HG02763 (cell line): ENCODE results near the gene SIDT2.
A peak's percentile ranks its signal among the peaks of the same experiment; 100 is the strongest.

Experiments used
- ATAC-seq: cut with Tn5 transposase; IDR thresholded peaks from one replicate; pipeline ENCODE4 v1.9.1; 2021; ENCODE audit warnings: mild to moderate bottlenecking, moderate library complexity; ENCODE audit not compliant: unreplicated experiment

Gene SIDT2

DNA sequence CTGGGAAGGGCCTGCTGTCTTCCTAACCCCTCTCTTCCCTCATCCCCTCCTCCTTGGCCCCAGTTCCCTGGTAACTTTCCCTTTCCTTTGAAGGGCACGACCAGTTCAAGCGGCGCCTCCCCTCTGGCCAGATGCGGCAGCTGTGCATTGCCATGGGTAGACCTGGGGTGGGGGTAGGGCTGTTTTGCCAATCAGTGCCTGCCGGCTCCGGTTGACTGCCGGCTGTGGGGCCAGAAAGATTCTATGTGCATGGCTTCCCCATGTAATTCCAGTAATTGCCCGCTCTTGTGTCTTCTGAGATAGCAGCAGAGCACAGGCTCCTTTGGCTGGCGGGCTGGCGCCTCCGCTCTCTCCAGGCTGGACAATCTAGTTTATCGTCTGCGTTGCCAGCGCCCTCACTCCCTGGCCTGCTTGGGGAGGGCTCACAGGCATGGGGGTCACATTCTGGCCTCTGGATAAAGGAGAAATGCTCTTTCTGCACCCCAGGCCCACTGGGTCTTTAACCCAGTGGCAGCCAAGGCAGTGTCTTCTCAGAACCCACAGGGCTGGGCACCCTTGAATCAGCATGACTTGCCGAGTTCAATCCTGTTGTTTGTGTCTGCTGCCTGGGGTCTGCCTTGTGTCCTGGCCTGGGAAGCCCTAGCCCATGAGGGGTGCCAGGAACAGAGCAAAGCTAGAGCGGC lies 9.4 kb downstream of the SIDT2 start:
- no peak for ATAC-seq

DNA sequence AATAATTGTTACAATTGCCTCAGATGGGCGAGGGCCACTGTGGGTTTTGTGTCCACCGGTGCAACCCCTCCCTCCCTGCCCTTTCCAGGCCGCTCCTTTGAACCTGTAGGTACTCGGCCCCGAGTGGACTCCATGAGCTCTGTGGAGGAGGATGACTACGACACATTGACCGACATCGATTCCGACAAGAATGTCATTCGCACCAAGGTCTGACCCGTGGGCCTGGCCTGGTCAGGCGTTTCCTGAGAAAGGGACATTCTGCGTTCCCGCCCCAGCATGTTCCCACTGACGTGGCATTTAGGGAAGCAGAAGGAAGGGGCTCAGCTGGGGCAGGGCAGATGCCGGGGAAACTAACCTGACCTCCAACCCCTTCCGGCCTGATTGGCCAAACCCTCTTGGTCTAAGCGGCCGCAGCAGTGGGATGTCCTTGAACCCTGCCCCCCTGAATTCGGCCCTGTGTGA lies 10.1 kb downstream of the SIDT2 start:
- no peak for ATAC-seq

DNA sequence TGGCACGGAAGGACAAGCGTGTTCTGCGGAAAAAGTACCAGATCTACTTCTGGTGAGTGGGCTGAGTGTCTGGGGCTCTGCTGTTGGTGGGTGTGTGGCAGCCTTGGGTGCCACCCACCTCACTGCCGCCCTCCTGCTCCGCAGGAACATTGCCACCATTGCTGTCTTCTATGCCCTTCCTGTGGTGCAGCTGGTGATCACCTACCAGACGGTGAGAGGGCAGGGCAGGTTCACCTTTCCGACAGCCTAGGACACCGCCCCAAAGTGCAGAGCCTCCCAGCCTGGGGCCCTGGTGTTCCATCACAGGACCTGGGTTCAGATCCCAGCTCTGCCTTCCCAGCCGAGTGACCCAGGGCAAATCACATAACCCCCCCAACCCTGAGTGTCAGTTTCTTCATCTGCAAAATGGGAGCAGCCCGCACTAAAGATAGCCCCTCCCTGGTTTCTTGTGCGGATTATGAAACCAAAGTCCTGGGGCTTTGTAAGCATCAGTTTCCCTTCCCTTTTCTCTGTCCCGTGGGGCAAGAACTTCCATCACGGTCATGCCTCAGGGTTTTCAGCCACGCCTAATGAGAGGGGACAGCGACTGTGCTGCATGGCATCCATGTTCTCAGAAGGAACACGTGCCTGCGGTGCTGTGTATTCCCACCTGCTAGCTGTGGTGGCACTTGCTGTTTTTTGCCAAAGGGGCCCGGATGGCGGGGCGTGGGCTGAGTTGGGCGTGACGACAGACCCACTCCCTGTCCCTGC lies 10.8 kb downstream of the SIDT2 start:
- peak; percentile 41 for ATAC-seq

DNA sequence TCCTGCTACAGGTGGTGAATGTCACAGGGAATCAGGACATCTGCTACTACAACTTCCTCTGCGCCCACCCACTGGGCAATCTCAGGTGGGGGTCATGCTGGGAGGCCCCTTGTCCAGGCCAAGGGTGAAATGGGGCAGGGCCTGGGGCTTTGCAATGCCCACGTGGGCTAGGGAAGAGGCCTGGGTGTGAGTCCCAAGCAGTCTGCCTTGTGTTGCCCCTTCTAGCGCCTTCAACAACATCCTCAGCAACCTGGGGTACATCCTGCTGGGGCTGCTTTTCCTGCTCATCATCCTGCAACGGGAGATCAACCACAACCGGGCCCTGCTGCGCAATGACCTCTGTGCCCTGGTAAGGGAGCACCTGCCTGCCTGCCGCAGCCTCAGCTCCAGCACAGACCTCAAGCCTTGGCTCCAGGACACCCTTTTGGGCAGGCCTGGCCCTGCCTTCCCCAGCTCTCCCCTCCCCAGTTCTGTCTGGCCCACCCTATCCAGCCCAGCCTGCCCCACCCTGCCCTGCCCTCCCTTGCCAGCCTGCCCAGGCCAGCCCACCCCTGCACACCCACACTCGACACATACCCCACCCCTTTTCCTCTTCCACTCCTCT lies 11.5 kb downstream of the SIDT2 start:
- ATAC-seq = no peak

DNA sequence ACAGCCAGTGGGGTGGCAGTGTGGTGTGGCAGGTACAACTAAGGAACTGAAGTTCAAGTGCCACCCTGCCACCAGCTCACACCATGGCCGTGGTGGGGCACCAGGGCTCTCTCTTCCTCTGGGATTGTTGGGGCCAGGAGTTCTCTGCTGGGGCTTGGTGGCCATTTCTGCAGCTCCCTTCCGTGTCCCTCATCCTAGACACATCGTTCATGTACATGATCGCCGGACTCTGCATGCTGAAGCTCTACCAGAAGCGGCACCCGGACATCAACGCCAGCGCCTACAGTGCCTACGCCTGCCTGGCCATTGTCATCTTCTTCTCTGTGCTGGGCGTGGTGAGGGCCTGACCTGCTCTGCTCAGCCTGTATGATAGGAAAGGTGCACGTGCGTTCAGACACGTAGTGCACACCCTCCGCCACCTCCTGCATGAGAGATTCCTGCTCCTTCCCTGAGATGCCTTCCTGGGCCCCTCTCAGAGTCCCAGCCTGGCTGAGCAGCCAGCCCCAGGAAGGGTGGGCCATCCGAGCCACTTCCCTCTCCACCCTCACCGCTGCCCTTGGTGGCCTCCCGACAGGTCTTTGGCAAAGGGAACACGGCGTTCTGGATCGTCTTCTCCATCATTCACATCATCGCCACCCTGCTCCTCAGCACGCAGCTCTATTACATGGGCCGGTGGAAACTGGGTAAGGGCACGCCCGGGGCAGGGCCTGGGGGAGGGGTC lies 13.3 kb downstream of the SIDT2 start:
- no peak for ATAC-seq

DNA sequence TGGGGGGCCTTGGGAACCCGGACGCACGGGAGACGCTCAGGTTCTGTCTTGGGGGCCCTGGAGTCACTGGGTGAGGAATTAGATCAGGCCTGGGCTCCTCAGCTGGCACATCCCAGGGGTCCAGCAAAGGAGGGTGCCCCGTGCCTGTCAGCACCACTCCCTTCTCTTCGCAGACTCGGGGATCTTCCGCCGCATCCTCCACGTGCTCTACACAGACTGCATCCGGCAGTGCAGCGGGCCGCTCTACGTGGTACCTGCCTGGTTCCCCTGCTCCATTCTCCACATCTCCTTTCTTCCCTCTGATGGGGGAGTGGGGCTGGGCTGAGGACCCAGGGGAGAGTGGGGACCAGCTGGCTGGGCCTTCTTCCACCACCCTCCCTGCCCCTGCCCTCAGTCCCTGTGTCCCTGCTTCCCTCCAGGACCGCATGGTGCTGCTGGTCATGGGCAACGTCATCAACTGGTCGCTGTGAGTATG lies 13.9 kb downstream of the SIDT2 start:
- no peak for ATAC-seq

DNA sequence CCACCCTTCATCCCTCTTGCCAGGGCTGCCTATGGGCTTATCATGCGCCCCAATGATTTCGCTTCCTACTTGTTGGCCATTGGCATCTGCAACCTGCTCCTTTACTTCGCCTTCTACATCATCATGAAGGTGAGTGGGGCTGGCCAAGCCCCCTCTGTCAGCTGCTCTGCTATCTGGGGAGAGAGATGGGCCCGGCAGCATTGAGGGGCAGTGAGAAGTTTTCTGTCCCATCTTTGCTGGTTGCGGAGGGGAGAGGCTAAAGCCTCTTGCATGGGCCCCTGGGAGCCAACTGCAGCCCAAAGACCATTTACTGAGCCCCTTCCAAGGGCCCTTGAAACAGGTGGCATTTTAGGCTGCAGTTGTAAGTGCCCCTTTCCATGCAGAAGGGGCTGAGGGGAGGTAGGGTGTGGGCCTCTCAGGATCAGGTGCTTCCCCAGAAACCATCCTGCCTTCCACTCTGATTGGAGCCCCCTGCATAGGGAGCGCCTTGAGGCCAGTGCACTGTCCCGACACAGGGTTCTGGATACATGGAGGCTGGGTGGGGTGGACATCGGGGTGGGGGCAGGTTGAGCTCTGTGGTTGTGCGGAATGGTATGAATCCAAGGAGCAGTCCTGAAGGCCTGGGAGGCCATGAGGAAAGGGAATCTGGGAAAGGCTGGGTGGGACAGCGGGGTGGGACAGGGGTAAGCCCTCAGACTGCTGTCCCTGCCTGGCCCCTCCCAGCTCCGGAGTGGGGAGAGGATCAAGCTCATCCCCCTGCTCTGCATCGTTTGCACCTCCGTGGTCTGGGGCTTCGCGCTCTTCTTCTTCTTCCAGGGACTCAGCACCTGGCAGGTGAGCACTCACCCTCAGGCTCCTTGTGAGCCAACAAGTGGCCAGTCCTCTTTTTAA lies 14.8 kb downstream of the SIDT2 start:
- no peak for ATAC-seq

DNA sequence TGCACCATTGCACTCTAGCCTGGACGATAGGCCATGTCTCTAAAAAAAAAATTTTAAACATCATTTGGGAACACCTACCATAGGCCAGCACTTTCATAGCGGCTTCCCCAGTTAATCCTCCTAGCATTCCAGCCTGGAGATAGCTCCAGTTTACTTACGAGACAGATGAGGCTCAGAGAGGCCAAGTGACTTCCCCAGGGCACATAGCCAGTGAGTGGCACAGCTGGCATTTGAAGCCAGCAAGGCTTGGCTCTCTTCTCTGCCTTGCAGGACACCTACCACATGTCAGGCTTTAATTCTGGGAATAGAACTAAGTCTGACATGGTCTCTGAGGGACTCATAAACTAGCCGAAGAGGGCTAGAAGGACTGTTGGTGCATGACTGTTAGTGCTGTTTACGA lies 15.7 kb downstream of the SIDT2 start:
- ATAC-seq = no peak

DNA sequence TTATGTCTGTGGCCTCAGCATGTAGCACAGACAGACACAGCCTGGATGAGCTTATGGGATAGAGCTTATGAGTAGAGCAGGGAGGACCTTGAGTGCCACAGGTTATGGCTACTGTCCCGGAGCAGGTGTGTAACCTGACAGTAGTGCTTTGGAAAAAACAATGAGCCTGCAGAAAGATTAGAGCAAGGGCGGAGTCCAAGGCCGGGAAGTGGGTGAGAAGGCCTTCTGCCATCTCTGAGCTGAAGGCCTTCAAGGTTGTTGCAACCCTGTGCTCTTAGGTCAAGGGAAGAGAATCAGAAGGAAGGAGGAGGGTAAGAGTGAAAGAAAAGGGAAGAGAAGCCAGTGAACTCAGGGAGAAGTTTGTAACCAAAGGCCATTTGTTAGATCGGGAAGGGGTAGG lies 16.7 kb downstream of the SIDT2 start:
- ATAC-seq = no peak

DNA sequence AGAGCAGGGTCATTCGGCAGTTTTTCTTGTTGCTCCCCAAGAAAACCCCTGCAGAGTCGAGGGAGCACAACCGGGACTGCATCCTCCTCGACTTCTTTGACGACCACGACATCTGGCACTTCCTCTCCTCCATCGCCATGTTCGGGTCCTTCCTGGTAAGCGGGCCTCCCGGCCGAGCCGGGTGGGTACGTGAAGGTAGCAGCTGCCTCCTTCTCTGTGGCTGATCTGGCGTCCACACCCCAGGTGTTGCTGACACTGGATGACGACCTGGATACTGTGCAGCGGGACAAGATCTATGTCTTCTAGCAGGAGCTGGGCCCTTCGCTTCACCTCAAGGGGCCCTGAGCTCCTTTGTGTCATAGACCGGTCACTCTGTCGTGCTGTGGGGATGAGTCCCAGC lies 17.2 kb downstream of the SIDT2 start:
- no peak for ATAC-seq

DNA sequence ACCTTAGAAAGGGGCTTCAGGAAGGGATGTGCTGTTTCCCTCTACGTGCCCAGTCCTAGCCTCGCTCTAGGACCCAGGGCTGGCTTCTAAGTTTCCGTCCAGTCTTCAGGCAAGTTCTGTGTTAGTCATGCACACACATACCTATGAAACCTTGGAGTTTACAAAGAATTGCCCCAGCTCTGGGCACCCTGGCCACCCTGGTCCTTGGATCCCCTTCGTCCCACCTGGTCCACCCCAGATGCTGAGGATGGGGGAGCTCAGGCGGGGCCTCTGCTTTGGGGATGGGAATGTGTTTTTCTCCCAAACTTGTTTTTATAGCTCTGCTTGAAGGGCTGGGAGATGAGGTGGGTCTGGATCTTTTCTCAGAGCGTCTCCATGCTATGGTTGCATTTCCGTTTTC lies 18.5 kb downstream of the SIDT2 start:
- no peak for ATAC-seq

DNA sequence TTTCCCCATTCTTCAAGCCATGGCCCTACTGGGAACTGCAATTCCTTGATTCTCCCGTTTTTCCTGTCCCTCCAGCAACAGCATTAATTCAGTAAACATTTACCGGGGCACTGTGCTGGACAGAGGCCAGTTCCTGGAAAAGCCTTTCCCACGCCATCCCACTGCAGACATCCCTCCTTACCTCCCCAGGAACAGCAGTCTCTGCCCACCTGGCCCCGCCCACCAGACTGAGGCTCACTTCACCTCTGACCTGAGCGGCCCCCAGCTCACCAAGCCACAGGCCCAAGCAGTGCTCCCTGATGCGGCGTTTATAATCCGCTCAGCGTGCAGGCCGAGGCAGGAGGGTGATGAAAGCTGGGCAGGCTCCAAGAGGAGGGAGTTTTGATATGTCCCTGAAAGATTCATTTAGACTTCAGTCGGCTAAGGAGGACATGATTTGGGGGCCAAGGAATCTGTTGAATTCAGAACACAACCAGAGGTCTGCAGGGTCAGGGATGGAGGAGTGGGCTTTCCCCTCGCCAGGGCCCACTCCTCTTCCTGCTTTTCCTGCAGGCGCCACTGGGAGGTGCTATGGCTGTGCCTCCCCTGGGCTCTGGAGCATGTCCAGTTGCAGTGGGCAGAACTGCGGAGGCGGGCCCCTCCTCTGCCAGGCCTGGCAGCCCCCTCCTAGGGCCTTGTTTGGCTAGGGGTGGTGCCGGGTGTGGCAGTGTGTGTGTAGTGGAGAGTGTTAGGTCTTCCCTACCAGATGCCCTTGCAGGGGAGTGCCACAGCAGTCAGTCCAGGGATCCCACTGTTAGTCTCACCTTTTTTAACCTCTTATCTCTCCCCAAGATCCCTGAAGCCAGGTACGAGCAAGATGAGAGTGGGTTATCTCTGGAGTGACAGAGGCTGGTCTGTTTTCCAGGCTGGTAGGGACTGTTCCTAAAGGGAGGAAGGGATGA lies 19.2 kb downstream of the SIDT2 start:
- no peak for ATAC-seq

DNA sequence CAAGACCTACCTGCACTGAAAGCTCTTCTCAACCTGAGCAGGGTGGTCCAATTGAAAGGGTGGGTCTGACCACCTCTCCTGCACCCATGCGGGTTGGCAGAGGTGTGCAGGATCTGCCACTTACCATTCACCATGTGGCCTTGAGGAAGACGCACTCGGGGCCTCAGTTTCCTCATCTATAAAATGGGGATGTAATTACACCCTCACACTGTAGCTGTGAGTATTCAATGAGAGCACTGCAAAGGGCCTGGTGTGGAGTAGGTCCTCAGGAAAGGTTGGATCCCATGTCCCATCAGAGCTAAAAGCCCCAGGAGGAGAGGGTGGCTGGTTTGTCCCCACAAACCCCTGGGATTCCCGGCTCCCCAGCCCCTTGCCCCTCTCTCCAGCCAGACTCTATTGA lies 20.1 kb downstream of the SIDT2 start:
- ATAC-seq = no peak

DNA sequence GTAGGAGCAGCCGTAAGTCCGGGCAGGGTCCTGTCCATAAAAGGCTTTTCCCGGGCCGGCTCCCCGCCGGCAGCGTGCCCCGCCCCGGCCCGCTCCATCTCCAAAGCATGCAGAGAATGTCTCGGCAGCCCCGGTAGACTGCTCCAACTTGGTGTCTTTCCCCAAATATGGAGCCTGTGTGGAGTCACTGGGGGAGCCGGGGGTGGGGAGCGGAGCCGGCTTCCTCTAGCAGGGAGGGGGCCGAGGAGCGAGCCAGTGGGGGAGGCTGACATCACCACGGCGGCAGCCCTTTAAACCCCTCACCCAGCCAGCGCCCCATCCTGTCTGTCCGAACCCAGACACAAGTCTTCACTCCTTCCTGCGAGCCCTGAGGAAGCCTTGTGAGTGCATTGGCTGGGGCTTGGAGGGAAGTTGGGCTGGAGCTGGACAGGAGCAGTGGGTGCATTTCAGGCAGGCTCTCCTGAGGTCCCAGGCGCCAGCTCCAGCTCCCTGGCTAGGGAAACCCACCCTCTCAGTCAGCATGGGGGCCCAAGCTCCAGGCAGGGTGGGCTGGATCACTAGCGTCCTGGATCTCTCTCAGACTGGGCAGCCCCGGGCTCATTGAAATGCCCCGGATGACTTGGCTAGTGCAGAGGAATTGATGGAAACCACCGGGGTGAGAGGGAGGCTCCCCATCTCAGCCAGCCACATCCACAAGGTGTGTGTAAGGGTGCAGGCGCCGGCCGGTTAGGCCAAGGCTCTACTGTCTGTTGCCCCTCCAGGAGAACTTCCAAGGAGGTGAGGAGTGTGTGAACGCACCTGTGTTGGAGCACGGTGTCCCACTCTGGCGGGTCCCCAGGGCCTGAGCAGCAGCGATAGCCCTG lies 20.7 kb downstream of the SIDT2 start, which contains the start of gene TAGLN:
TSS of gene TAGLN (plus strand) at position 318 of the 863 bp plus-strand sequence. CDS start 3,644 bp downstream, outside the sequence.
- ATAC-seq = no peak

DNA sequence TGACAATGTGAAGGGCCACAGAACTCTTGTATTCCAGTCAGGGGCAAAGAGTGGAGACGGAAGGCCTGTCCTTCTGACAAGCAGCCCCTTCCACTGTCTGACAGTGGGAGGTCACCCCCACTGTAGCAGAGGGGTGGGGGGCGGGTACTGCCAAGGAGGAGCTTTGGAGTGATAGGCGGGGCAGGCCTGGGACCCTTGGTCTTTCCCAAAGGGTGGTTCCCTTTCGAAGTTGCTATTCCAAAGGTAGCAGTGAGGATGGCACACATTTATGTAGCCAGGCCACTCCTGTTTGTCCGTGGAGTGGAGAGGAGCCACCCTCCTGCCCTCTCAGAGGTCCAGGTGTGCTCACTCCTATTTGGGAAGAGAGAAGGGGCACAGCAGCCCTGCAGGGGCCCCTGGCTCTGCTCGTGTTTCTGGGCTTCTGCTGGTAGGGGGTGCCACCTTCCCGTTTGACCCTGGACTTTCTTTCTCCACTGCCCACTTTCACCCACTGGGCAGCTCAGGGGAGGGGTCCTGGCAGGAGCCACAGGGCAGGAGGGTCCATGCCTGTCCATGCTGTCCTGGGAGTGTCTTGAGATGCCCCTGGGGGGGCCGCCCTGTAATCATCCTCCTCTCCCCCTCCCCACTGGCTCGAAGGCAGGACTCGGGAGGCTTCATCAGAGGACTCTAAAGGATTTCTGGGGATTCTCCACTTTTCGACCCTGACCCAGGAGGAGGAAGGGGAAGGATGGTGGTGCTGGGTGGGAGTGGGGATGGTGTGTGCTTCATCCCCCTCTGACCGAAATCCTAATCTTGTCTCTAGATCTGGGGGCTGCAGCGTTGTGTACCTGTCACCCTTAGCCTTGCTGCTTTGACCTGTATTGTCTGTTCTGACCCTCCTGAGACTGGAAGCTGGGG lies 21.6 kb downstream of the SIDT2 start:
- no peak for ATAC-seq

DNA sequence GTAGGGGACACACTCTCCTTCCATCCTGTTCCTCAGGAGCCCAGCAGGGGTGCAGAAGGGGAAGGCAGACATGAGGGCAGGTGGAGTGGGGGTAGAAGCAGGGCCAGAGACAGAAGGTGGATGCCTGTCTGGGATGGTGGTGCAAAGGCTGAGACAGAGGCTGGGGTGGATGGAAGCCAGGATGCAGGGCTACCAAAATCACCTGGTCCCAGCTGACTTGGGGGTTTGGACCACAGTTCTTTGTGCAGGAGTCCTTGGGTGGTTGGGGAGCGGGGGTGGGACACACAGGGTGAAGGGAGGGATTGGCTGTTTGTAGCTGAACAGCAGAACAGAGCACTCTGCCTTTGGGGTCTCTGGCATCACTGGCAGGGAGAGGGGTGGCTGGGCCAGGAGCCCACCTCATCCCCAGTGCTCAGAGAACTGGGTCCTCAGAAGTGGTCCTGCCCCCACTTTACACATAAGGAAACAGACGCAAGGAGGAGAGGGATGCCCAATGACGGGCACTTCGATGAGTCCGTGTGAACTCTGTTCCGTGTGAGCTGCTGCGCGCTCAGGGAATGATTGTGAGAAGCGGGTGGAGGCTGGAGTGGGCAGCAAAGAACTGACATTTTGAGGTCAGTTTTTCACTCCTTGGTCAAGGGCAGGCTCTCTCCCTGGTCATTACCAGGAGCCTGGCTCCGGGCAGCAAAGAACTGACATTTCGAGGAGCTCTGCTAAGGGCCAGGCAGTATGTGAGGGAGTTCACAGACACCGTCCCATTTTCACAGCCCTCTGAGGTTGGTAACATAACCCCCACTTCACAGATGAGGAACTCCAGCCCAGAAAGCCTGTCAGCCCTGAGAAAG lies 22.5 kb downstream of the SIDT2 start:
- ATAC-seq = no peak
